Activated T-helper 17 cell treated with anti-CD3 and anti-CD28 coated beads, Interleukin-2, amount 50 U/mL, for 72 hours (primary cell): ENCODE results near the gene EPGN. TPM values are rescaled to one million over a fixed set of nuclear protein-coding genes. Genes with fewer than 3 reads are reported as not detected.

ENCODE experiments used
- ATAC-seq: fragments of 150-1000 bp; cut with Tn5 transposase; replicated peaks from 2 replicates; pipeline ENCODE4 v1.10.0; 2021; ENCODE audit warnings: mild to moderate bottlenecking, moderate library complexity
- H3K27ac Mint-ChIP-seq: one replicate; pipeline ENCODE4 v1.8.0; 2022; ENCODE audit warnings: mixed read lengths
- H3K27me3 Mint-ChIP-seq: one replicate; pipeline ENCODE4 v1.8.0; 2022; ENCODE audit warnings: mixed read lengths
- H3K36me3 Mint-ChIP-seq: one replicate; pipeline ENCODE4 v1.8.0; 2022; ENCODE audit warnings: low read depth, mild to moderate bottlenecking, mixed read lengths
- H3K4me1 Mint-ChIP-seq: one replicate; pipeline ENCODE4 v1.8.0; 2022; ENCODE audit warnings: mixed read lengths
- H3K4me3 Mint-ChIP-seq: one replicate; pipeline ENCODE4 v1.8.0; 2022; ENCODE audit warnings: mild to moderate bottlenecking, mixed read lengths
- H3K9me3 Mint-ChIP-seq: one replicate; pipeline ENCODE4 v1.8.0; 2022; ENCODE audit warnings: mixed read lengths
- total RNA-seq, 2 donors: library from RNA; stranded (reverse); gene quantifications; one replicate each; pipeline ENCODE4 v1.2.3, GENCODE V29; 2022

Gene EPGN
- total RNA-seq, 2 donors from 2014 or later: not detected

DNA sequence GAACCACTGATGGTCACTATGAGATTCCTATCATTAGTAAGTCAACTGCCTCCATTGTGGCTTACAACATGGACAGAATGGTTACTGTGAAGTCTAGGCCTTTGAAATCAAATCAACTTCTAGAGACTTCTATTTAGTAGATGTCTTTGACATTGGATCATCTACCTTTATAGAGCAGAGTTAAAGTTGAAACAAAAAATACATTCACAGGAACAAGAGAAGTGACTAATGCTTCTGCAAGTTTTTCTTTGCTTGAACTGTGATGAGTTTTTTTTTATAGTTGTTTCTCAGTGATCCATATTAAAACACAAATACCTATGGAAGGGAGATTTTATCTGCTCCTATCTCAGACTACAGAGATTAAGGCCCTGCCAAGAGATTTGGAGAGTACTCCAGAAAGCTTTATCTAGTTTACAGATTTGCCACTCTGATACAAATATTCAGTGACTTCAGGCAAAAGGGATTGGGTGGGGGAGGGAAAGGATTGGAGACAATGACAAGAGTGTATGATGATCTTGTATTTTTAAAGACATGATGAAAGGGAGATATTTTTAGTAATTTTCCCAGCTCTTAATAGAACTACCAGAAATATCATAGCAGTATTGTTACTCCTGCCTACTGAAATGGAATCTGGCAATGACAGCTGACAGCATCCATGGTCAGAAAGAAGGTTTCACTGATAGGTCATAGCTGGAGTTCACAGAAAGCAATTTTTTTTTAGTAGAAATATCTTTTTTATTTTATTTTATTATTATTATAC lies 16.0 kb upstream of the EPGN start:
- Mint-ChIP-seq H3K27ac (no peak overlapping the region), H3K9me3 (no peaks in the 10 kb centered on the region), H3K27me3 (no peaks in the 10 kb centered on the region), H3K4me1 (no peaks in the 10 kb centered on the region), H3K36me3 (no peaks in the 10 kb centered on the region), H3K4me3 (no peak overlapping the region)
- ATAC-seq: no peak

DNA sequence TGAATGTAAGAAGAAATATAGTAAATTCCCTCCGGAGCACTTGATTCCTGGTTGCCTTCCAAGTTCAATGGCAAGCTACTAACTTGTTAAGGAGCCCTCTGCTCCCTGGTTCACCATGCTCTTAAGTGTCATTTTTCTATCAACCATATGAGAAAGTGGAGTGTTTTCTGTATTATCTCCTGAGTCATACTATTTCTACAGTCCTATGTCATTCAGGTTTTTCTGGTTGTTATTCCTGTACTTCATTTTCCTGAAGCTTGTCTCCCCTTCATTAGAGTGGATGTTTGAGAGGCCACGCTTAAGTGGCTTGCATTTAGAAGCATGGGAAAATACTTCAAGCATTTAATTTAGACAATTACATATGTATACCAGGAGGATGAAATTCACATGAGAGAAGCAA lies 14.7 kb upstream of the EPGN start:
- no peaks in the 10 kb centered on the region for H3K36me3 Mint-ChIP-seq
- no peaks in the 10 kb centered on the region for H3K9me3 Mint-ChIP-seq
- no peak overlapping the region for H3K4me3 Mint-ChIP-seq
- no peaks in the 10 kb centered on the region for H3K4me1 Mint-ChIP-seq
- H3K27ac Mint-ChIP-seq: no peak overlapping the region
- no peaks in the 10 kb centered on the region for H3K27me3 Mint-ChIP-seq
- ATAC-seq: no peak

DNA sequence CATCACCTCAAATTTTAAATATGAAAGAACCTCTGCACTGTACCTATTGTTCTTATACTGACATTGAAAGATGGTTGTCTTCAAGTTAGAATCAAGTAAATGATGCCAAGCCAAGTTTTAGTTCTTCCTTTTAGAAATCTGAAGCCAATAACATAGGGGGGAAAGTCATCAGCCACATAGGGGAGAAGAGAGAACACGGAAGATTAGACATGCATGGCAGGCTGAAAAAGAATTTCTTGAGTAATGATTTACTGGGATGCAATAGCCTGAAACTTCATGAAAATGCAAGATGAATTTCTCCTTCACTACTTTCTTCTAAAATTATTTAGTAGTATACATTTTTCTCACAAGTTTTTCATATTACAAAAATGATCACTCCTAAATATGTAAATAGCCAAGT lies 13.6 kb upstream of the EPGN start:
- Mint-ChIP-seq H3K9me3 (no peaks in the 10 kb centered on the region), H3K27ac (no peak overlapping the region), H3K27me3 (no peaks in the 10 kb centered on the region), H3K4me1 (no peaks in the 10 kb centered on the region), H3K4me3 (no peak overlapping the region), H3K36me3 (no peaks in the 10 kb centered on the region)
- no peak for ATAC-seq

DNA sequence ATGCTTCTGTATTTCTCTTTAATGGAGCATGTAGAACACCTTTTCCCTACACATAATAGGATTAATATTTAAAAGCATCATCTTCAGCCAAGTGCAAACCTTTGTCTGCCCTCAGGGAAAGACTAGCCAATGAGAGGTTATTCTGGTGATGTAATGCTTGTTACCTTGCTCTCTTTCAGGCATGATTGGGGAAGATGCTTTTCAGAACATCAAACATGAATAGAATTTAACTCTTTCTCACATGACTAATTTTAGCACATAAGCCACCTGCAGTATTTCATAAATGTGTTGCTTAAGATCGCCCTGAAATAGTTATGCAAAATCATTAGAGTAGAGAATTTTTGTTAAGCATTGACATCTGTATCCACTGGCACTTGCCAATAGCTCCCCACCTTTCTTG lies 10.7 kb upstream of the EPGN start:
- no peaks in the 10 kb centered on the region for H3K36me3 Mint-ChIP-seq
- H3K27ac Mint-ChIP-seq: no peak overlapping the region
- no peak for ATAC-seq
- H3K4me1 Mint-ChIP-seq: no peaks in the 10 kb centered on the region
- no peaks in the 10 kb centered on the region for H3K27me3 Mint-ChIP-seq
- H3K9me3 Mint-ChIP-seq: no peaks in the 10 kb centered on the region
- no peak overlapping the region for H3K4me3 Mint-ChIP-seq

DNA sequence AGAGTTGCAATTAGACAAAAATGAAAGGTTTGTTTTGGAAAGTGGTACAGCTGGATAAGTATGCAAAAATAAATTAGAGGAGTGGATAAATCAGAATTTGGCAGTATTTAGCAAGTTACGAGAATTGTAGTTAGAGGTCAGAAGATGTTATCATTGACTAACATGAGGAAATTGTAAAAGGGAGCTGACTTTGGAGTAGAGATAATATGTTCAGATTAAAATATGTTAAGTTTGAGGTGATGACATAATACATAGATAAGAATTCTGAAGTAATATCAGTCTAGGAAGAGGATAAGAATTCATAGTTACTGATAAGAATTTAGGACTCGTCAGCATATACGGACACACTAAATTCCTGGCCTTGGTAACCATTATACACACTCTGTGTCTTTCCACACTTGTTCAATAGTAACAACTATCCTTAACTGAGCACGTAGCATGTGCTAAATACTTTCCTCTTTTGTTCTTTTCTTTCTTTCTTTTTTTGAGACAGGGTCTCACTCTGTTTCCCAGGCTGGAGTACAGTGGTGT lies 4.1 kb upstream of the EPGN start:
- no peak for ATAC-seq
- no peaks in the 10 kb centered on the region for H3K27me3 Mint-ChIP-seq
- H3K36me3 Mint-ChIP-seq: no peaks in the 10 kb centered on the region
- H3K4me1 Mint-ChIP-seq: peaks cover 6% of the 10 kb centered on the region
- no peaks in the 10 kb centered on the region for H3K9me3 Mint-ChIP-seq
- no peak overlapping the region for H3K27ac Mint-ChIP-seq
- H3K4me3 Mint-ChIP-seq: no peak overlapping the region

DNA sequence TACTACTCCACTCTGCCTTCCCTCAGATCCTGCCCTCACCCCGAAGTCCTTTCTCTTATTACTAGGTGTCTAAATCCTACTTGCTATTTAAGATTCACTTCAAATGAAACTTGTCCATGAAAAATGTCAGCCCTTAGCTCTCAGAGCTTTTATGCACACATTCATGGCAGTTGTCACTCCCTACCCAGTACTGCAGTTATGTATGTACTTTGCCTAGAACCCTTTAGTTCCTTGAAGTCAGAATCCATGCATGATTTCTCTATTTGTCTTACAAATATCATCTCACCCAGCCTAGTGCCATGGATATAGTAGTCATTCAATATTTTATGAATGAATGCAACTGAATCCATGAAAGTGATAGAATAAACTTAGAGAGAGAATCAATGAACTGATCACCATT lies 3.3 kb upstream of the EPGN start:
- no peaks in the 10 kb centered on the region for H3K9me3 Mint-ChIP-seq
- no peak overlapping the region for H3K27ac Mint-ChIP-seq
- no peaks in the 10 kb centered on the region for H3K27me3 Mint-ChIP-seq
- no peak for ATAC-seq
- H3K4me1 Mint-ChIP-seq: peaks cover 6% of the 10 kb centered on the region
- H3K36me3 Mint-ChIP-seq: no peaks in the 10 kb centered on the region
- H3K4me3 Mint-ChIP-seq: no peak overlapping the region

DNA sequence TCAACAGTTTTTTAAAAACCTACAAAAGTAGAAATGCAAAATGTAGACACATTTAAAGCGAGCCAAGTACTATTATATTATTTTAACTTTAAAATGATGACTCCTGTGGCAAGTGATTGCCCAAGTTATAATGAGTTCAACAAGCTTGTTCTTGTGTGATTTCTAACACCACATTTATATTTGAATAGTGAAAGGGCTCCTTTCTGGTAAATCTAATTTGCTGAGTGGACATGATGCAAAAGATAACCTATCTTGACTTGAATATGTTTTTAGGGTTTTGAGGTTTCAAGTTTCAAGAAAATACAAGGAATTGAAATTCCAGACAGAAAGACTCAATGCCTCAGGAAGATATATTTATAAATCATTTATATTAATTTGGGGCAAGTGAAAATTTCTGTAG lies 1.1 kb upstream of the EPGN start:
- no peaks in the 10 kb centered on the region for H3K27me3 Mint-ChIP-seq
- no peak for ATAC-seq
- no peak overlapping the region for H3K27ac Mint-ChIP-seq
- H3K36me3 Mint-ChIP-seq: no peaks in the 10 kb centered on the region
- H3K4me3 Mint-ChIP-seq: no peak overlapping the region
- peaks cover 6% of the 10 kb centered on the region for H3K4me1 Mint-ChIP-seq
- H3K9me3 Mint-ChIP-seq: no peaks in the 10 kb centered on the region

DNA sequence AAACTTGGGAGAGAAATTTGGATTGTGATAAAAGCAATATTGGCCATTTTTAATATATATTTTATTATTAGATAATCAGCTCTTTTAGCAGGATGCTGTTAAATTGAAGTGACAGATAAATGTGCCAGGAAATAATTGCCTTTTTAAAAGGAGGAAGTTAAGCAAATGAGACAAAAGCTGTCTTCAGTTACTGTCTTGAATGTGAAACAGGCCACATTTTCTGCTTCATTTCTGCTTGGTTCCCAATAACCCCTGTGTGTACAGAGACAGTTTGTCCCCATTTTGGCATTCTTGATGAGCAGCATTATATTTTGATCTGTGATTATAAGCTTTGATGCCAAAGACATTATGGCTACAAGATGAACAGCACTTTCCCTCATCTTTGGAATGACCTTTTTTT lies 953 bp downstream of the EPGN start:
- Mint-ChIP-seq H3K36me3 (no peaks in the 10 kb centered on the region), H3K4me1 (peaks cover 6% of the 10 kb centered on the region), H3K4me3 (no peak overlapping the region), H3K9me3 (no peaks in the 10 kb centered on the region), H3K27ac (no peak overlapping the region), H3K27me3 (no peaks in the 10 kb centered on the region)
- no peak for ATAC-seq

DNA sequence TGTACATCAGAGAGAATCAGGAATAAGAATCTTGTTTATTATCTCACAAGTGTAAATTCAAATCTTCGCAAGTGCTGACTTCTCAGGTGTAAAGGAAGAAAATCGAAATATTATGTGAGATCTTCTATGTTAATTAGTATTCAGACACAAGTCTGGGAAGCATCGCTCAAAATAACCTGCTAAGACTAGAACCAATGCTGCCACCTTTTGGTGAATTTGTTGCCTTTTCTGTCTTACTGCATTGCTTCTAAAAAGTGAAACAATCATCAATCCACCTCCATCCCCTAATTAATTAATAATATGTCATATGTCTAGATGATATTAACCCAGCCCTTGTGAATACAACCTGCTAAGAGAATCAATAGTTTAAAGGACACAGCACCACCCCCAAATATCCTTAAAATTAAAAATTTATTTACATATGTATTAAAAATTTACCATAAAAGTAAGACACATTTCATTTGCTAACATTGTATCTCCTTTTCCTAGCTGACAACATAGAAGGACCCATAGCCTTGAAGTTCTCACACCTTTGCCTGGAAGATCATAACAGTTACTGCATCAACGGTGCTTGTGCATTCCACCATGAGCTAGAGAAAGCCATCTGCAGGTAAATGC lies 3.5 kb downstream of the EPGN start:
- Mint-ChIP-seq H3K27me3 (no peaks in the 10 kb centered on the region), H3K36me3 (no peaks in the 10 kb centered on the region), H3K4me1 (peaks cover 6% of the 10 kb centered on the region), H3K4me3 (no peak overlapping the region), H3K9me3 (no peaks in the 10 kb centered on the region), H3K27ac (no peak overlapping the region)
- ATAC-seq: no peak

DNA sequence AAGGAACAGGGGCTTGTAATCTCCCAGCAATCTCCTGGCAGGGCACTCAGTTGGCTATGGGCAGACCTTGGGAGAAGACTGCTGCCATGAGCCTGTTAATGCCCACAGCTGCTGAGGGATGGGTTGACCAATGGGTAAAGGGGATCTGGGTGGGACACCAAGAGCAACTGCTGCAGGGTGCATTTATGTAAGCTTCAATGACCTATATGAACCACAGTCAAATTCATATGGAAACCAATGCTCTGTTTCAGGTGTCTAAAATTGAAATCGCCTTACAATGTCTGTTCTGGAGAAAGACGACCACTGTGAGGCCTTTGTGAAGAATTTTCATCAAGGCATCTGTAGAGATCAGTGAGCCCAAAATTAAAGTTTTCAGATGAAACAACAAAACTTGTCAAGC lies 6.1 kb downstream of the EPGN start:
- no peaks in the 10 kb centered on the region for H3K36me3 Mint-ChIP-seq
- no peak for ATAC-seq
- no peak overlapping the region for H3K4me3 Mint-ChIP-seq
- no peaks in the 10 kb centered on the region for H3K27me3 Mint-ChIP-seq
- H3K9me3 Mint-ChIP-seq: no peaks in the 10 kb centered on the region
- H3K27ac Mint-ChIP-seq: no peak overlapping the region
- H3K4me1 Mint-ChIP-seq: no peaks in the 10 kb centered on the region

DNA sequence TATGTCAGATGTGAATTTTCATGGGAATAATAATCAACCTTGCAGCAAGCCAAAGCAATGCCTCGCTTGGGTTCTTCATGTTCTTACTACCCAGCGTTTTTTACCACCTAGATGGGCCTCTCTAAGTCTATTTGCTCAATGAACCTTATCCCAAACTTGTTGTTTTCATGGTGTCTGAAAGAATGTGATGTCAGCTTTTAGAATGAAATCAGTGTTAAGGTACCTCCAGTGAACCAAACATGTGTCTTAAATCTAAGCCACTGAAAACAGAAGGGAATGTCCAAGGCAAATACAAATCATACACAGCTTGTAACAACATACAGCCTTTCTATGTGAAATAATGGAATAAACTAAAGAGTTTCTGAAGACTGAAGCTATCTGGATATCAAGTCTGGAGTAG lies 6.7 kb downstream of the EPGN start:
- no peak for ATAC-seq
- H3K27ac Mint-ChIP-seq: no peak overlapping the region
- H3K27me3 Mint-ChIP-seq: no peaks in the 10 kb centered on the region
- H3K36me3 Mint-ChIP-seq: no peaks in the 10 kb centered on the region
- no peaks in the 10 kb centered on the region for H3K4me1 Mint-ChIP-seq
- no peaks in the 10 kb centered on the region for H3K9me3 Mint-ChIP-seq
- H3K4me3 Mint-ChIP-seq: no peak overlapping the region

DNA sequence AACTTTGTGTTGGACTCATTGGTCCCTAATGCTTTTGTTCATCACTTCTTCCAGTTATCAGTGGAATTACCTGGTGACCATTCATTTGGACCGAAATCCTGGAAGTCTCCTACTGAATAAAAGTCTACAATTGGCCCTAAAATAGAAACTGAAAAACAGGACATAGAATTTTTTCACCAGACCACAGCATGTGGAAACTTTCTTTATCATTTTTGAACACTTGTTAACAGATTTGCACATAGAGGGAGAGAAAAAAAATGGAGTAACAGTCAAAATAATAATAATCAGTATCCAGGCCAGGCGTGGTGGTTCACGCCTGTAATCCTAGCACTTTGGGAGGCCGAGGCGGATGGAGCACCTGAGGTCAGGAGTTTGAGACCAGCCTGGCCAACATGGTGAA lies 7.1 kb downstream of the EPGN start:
- Mint-ChIP-seq H3K27me3 (no peaks in the 10 kb centered on the region), H3K4me1 (no peaks in the 10 kb centered on the region), H3K27ac (no peak overlapping the region), H3K9me3 (no peaks in the 10 kb centered on the region), H3K36me3 (no peaks in the 10 kb centered on the region), H3K4me3 (no peak overlapping the region)
- no peak for ATAC-seq

DNA sequence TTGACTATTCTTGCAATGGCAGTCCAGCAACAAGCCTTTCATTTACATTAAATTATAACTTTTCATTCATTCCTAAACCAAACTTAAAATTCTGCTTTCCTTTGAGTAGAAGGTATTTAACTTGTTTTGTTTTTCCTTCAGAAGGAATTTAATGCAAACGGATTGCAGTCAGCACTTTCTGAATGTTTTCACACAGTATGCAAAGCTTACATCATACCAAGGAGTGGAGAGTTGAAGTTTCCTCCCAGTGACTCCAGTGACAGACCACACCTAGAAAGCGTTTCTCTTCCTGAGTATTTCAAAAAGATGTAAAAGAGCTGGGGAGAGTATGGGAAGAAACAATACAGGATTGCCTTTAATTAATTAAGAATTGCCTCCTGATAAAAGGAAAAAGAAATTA lies 8.1 kb downstream of the EPGN start:
- no peaks in the 10 kb centered on the region for H3K4me1 Mint-ChIP-seq
- H3K4me3 Mint-ChIP-seq: no peak overlapping the region
- H3K27me3 Mint-ChIP-seq: peaks cover 5% of the 10 kb centered on the region
- ATAC-seq: no peak
- H3K9me3 Mint-ChIP-seq: no peaks in the 10 kb centered on the region
- H3K27ac Mint-ChIP-seq: no peak overlapping the region
- H3K36me3 Mint-ChIP-seq: no peaks in the 10 kb centered on the region

DNA sequence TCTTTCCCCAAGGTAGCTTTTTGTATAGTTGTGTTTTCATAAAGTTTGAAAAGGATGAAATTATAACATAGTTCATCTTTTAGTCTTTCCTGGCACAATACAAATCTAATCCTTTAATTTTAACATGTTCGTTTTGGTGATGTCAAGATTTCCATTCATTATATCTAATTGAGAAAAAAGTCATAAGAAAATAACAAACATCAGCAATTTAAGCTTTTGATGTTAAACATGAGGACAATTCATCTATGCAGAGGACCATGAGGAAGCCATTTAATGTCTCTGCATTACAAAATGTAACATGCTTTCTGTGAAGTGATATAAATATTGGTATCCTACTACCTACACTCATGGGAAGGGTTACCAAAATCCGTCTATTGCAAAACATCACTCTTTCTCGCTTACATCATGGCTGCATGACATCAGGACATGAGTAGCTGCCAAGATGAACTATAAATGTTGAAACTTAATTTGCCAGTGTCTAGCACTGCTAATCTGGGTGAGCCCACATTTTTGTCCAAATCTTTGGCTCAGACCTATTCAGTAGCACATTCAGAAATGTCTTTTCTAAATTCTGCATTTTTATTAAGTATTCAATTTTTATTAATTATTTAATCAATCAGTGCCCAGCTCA lies 9.5 kb downstream of the EPGN start:
- no peak overlapping the region for H3K4me3 Mint-ChIP-seq
- no peaks in the 10 kb centered on the region for H3K9me3 Mint-ChIP-seq
- H3K4me1 Mint-ChIP-seq: no peaks in the 10 kb centered on the region
- no peaks in the 10 kb centered on the region for H3K36me3 Mint-ChIP-seq
- ATAC-seq: no peak
- H3K27ac Mint-ChIP-seq: no peak overlapping the region
- H3K27me3 Mint-ChIP-seq: peaks cover 11% of the 10 kb centered on the region

DNA sequence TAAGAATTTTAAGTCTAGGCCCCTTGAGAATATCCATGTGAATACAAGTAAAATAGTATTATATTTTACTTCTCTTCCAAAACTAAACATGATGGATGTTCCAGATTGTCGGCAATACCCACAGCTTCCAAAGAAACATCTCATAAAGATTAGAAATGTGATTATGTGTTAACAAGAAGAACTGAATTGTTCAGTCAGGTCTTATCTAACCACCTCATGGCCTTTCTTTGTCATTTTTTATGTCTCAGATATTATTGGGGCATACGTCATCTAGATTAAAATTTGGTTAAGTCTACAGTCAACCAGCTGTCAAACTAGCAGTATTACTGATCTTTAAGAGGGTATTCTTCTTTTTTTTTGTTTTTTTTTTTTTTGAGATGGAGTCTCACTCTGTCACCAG lies 10.0 kb downstream of the EPGN start:
- no peaks in the 10 kb centered on the region for H3K4me1 Mint-ChIP-seq
- no peaks in the 10 kb centered on the region for H3K36me3 Mint-ChIP-seq
- no peak overlapping the region for H3K27ac Mint-ChIP-seq
- H3K9me3 Mint-ChIP-seq: no peaks in the 10 kb centered on the region
- no peak for ATAC-seq
- peaks cover 12% of the 10 kb centered on the region for H3K27me3 Mint-ChIP-seq
- H3K4me3 Mint-ChIP-seq: no peak overlapping the region
